NCI-H1105 (cell line): ENCODE results near the gene TIMM9.
A peak's percentile ranks its signal among the peaks of the same experiment; 100 is the strongest.
"Not testable (repeated sequence)": the region's sequence is repeated elsewhere in the genome, so short reads cannot be mapped to it uniquely, and the experiment has no call there.

Experiments used
- DNase-seq: peaks from one replicate; lab custom pipeline; 2025; lab: John Stamatoyannopoulos, UW

Gene TIMM9, protein sequence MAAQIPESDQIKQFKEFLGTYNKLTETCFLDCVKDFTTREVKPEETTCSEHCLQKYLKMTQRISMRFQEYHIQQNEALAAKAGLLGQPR

GRCh38 chr14:58427281-58428117 is at the start of gene TIMM9, which contains the start of gene KIAA0586:
TIMM9 (minus strand) TSS chr14:58427531; CDS start chr14:58411945, 15,586 bp downstream.
KIAA0586 (plus strand) TSS chr14:58427719; CDS start chr14:58428265, 546 bp downstream.
- DNase-seq: peak; percentile 96

- no peak for DNase-seq
These were observed 49.0 kb upstream of the TIMM9 start for GRCh38 chr14:58476320-58476719.

DNA sequence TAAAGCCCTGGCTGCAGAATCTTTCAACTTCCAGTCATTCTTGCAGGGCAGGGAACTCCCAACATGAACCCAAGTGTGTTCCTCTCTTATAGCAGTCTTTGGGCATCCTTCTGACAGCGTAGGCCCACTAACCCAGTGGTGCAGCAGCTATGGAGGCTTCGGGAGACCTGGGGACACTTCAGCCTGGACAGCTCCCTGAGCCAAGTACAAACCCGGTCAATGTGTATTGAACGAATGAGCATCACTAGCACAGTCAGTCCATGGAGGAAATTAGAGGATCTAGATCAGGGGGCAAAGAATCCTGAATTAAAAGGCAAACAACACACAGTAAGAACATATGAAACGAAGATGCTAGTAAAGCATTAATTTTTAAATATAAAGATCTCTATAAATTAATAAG is 42.0 kb upstream of the TIMM9 start:
- DNase-seq: no peak

- no peak for DNase-seq
These were observed 40.2 kb upstream of the TIMM9 start for GRCh38 chr14:58467575-58467974.

- no peak for DNase-seq
These were observed 39.1 kb upstream of the TIMM9 start for GRCh38 chr14:58466459-58466858.

GRCh38 chr14:58465421-58465820 is 38.1 kb upstream of the TIMM9 start:
- no peak for DNase-seq

DNA sequence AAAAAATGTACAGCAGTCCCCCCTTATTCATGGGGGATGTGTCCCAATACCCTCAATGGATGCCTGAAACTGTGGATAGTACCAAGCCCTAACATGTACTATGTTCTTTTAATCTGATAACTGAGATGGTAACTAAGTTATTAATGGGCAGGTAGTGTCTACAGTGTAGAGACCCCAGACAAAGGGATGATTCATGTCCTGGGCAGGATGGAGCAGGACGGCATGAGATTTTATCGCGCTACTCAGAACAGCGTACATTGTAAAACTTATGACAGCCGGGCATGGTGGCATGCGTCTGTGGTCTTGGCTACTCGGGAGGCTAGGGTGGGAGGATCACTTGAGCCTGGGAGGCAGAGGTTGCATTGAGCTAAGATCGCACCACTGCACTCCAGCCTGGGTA is 37.3 kb upstream of the TIMM9 start:
- DNase-seq: no peak

- no peak for DNase-seq
These were observed 35.8 kb upstream of the TIMM9 start for GRCh38 chr14:58463147-58463546.

GRCh38 chr14:58460772-58461171 is 33.4 kb upstream of the TIMM9 start:
- DNase-seq: no peak

GRCh38 chr14:58455593-58456265 is 28.4 kb upstream of the TIMM9 start:
- DNase-seq: no peak

- DNase-seq: no peak
These were observed 17.3 kb upstream of the TIMM9 start for GRCh38 chr14:58444627-58445026.

DNA sequence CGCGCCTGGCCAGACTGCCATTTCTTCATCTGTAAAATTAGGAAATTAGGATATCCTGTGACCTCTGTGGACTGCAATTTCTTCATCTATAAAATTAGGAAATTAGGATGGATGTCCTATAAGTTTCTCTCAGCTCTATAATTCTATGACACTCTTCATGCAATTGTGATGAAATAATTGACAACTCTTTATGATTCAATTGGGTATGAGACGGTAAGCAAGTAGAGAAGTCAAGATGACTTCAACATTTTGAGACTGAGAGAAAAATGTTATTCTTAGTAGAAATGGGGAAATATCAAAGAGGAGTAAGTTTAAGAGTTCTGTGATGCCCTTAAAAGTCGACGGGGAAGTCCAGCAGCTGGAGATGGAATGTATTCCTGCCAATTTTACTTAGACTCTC is 12.1 kb upstream of the TIMM9 start:
- DNase-seq: no peak

- DNase-seq: no peak
These were observed 2.8 kb upstream of the TIMM9 start for GRCh38 chr14:58430156-58430555.

DNA sequence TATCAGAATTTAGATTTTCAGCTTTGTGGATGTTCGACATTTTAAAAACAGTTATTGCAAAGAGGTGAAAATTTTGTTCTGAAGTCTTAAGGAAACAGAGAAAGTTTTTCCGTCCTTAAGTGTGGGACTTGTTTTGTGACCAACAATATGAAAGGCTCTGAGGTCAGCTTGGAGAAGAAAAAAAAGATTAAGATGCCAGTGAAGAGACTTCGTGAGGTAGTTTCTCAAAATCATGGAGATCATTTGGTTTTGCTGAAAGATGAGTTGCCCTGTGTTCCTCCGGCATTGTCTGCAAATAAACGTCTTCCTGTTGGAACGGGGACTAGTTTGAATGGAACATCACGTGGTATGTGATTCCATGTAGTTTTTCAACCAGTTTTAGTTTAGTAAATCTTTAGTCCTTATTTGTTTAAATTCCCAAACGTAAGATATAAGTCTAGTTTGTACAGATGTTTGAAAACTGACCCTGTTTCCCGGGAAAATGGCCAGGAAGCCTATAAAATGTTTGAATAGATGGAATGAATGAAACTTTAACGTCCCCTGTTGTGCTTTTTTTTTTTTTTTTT is 870 bp upstream of the TIMM9 start:
- DNase-seq: peak; percentile 38

DNA sequence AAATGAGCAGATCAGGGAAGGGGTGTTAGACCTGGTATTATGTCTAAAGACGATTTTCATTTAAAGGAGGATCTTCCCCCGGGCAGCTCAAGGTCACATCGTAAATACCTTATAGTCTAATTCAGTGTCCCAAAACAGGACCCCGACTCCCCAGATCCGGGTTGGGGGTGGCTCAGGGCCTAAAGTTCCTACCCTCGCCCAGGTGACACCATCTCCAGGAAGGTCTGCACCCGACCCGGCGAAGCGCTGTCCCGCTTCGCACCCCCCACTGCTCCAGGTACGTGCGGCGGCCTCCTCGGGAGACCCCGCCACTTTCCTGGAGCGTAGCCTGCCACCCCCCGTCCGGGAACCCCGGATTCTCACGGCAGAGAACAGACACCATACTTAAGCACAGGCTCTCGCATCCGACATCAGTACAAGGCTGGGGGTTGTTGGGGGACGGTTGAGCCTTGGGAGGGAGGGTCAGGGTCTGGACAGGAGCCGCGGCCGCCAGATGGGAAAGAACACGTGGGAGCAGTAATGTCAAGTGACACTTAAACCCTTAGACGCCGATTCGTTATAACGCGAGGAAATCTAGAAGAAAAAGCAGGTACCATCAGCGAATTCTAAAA is 556 bp downstream of the TIMM9 start:
- peak; percentile 60 for DNase-seq

DNA sequence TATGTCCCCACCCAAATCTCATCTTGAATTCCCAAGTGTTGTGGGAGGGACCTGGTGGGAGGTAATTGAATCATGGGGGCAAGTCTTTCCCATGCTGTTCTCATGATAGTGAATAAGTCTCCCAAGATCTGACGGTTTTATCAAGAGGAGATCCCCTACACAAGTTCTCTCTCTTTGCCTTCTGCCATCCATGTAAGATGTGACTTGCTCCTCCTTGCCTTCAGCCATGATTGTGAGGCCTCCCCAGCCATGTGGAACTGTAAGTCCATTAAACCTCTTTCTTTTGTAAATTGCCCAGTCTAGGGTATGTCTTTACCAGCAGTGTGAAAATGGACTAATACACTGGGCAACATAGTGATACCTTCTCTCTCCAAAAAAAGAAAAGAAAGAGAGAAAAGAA is 10.4 kb downstream of the TIMM9 start:
- not testable (repeated sequence) for DNase-seq

DNA sequence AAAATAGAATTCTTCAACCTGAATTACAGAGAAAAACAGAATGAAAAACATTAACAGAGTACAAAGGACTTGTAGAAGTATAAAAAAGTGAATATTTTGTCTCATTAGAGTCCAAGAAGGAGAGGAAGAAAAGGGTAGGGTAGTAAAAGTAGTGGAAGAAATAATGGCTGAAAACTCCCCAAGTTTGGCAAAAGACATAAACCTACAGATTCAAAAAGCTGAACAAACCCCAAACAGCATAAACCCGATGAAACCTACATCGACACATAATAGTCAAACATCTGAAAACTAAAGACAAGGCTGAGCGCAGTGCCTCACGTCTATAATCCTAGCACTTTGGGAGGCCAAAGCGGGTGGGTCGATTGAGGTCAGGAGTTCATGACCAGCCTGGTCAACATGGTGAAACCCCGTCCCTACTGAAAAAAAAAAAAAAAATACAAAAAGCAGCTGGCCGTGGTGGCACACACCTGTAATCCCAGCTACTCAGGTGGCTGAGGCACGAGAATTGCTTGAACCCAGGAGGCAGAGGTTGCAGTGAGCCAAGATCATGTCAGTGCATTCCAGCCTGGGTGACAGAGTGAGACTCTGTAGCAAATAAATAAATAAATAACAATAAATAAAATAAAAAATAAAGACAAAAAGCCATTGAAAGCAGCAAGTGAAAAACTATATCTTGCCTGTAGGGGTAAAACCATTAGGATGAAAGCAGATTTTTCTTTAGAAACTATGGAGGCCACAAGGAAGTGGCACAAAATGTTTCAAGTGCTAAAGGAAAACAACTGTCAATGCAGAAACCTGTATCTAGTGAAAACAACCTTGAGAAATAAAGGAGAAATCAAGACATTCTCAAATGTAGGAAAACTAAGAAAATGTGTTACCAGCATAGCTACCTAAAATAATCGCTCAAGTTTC is 11.4 kb downstream of the TIMM9 start:
- no peak for DNase-seq

DNA sequence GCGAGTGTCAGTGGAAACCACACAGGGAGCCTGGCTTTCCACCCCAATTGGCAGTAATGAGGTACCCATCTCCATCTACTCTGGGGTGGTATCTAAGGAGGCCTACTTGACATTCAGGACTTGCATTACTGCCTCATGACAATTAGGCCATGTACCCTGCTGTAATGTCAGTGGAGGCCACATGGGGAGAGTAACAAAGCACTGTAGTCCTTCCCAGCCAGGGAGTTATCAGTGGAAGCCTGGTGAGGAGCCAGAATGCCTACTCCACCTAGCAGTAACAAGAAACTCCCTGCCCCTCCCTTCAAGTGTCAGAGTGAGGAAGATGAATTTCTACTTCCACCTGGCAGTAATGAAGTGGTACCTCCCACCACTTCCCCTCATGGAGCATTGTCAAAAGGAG is 12.5 kb downstream of the TIMM9 start:
- DNase-seq: no peak

DNA sequence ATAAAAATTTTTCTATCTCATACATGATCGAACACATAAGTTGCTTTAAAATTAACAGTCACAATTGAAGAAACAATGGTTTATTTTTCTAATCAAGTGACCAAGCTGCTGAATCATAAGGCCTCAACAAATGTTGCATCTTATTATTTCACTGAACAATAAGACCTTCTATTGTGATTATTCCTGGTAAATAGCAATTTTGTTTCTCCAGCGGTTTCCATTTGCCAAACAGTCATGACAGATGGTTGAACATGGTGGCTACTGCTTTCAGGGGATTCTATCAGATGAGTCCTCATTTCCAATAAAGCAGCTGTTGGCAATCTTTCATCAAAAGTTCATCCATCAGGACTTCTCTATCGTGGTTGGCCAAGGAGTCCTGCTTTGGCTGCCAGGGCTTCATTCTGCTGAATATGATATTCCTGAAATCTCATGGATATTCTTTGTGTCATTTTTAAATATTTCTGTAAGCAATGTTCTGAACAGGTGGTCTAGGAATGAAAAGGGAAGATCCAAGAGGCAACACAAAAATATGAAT is 18.6 kb downstream of the TIMM9 start:
- no peak for DNase-seq

- DNase-seq: no peak
These were observed 25.7 kb downstream of the TIMM9 start for GRCh38 chr14:58401587-58401986.

DNA sequence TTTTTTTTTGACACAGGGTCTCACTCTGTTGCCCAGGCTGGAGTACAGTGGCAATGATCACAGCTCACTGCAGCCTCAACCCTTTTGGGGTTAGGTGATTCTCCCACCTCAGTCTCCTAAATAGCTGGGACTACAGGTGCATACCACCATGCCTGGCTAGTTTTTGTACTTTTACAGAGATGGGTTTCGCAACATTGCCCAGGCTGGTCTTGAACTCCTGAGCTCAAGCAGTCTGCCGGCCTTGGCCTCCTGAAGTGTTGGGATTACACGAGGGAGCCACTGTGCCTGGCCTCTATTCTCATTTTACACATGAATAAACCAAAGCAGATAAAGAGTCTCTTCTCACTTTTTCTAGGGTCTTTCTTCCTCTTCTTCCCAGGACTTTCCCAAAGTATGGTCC is 28.4 kb downstream of the TIMM9 start:
- no peak for DNase-seq
